ENCODE measurements around the gene AP4M1.

AP4M1 gene, protein sequence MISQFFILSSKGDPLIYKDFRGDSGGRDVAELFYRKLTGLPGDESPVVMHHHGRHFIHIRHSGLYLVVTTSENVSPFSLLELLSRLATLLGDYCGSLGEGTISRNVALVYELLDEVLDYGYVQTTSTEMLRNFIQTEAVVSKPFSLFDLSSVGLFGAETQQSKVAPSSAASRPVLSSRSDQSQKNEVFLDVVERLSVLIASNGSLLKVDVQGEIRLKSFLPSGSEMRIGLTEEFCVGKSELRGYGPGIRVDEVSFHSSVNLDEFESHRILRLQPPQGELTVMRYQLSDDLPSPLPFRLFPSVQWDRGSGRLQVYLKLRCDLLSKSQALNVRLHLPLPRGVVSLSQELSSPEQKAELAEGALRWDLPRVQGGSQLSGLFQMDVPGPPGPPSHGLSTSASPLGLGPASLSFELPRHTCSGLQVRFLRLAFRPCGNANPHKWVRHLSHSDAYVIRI

DNA sequence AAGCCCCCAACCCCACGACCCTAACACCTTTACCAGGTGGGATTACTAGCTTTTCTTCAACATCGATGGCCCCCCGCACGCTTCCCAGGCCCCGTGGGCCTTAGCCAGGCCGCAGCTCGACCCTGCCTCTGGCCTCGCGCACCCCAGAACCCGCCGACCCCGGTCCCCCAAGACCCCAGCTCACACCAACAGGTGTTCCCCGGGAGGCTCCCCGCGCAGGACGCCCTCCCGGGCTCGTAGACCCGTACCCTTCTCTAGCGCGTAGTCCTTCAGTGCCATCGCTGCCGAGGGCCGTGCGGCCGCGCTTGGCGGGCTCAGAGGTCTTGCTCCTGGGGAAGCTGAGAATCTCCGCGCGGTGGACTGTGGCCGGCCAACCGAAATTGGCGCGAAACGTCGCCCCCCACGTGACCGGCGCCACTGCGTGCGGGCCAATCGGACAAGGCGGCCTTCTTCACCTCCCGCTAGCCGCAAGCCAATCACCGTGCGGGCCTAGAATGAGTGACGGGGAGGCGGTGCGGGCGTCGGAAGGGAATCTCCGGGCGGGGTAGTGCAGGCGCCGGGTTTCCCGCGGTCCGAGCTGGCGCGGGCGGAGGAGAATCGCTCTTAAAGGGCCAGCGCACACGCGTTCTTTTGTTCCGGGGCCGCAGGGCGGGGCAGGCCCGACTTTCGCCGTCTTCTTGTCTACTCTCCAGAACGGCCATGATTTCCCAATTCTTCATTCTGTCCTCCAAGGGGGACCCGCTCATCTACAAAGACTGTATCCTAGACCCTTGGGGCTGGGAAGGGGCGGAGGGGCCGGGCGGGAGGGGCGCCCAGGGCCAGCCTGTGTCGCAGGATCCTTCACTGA lies at the start of gene AP4M1, which contains the start of gene MCM7:
Gene AP4M1 (plus strand): TSS at position 628 of the 847 bp plus-strand sequence. CDS start 72 bp downstream, at position 700.
Gene MCM7 (minus strand): TSS at position 382 of the 847 bp plus-strand sequence. CDS start 103 bp downstream, at position 279.
- peak; percentile 99 for DNase-seq

DNA sequence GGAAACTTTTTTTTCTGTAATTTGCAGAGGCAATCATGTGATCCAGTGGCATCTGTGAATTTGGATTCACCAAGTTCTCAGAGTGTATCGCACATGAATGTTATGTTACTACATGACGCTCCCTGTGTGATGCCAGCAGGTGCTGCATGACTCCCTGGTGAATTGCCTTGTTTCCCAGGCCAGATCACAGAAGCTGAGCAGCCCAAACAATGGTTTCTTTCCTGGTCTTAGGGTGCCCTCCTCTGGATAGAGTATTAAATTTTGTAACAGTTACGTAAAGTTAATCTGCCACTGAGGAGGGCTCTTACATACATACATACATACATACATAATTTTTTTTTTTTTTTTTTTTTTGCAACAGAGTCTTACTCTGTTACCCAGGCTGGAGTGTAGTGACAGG lies 48.2 kb upstream of the AP4M1 start:
- DNase-seq: peak; percentile 62 to 69 (median 62)

DNA sequence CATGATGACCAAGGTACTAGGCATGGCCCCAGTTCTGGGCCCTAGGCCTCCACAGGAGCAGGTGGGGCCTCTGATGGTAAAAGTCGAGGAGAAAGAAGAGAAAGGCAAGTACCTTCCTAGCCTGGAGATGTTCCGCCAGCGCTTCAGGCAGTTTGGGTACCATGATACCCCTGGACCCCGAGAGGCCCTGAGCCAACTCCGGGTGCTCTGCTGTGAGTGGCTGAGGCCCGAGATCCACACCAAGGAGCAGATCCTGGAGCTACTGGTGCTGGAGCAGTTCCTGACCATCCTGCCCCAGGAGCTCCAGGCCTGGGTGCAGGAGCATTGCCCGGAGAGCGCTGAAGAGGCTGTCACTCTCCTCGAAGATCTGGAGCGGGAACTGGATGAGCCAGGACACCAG lies 44.4 kb upstream of the AP4M1 start:
- no peak for DNase-seq

- DNase-seq: no peak
Observed at GRCh38 chr7:100059251-100059739, 42.1 kb upstream of the AP4M1 start.

DNA sequence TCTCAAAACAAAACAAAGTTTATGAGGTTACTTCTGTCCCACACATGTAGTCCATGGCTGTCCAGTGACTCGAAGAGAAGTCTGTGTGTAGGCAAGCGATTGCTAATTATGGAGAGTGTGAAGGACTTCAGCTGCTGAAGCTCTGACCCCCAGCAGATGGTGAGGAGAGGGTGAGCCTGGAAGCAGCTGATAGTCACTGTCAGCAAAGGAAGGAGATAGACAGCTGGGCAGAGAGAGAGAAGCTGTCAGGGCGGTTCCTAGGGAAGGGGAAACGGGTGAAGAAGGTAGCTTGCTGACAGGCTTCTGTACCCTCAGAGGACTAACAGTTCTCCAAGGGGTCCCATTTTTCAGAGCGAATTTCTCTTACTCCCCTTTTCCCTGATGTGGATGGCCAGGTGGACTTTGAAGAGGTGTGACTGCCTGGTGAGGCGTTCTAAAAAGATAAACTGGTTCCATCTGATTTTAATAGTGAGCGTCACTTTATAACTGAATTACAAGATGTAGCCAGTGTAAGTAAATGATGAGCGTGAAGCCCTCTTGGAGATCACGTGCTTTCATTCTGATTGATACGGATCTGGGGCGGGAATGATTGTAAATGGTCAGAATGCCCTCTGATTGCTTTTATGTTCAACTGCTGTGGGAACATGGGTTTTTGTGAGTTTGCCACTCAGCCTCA lies 39.8 kb upstream of the AP4M1 start:
- DNase-seq: no peak

DNA sequence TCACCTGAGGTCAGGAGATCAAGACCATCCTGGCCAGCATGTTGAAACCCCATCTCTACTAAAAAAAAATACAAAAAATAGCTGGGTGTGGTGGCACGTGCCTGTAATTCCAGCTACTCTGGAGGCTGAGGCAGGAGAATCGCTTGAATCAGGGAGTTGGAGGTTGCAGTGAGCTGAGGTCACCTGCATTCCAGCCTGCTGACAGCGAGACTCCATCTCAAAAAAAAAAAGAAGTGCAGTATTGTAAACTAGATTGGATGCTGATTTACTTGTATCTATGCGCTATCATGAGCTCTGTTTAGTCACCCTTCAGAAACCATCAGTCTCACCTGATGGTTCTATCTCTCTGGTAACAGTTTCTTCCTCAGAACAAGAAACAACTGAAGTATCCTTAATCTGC lies 38.1 kb upstream of the AP4M1 start:
- no peak for DNase-seq

DNA sequence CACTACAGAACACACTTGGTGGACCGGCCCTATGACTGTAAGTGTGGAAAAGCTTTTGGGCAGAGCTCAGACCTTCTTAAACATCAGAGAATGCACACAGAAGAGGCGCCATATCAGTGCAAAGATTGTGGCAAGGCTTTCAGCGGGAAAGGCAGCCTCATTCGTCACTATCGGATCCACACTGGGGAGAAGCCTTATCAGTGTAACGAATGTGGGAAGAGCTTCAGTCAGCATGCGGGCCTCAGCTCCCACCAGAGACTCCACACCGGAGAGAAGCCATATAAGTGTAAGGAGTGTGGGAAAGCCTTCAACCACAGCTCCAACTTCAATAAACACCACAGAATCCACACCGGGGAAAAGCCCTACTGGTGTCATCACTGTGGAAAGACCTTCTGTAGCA lies 37.3 kb upstream of the AP4M1 start:
- no peak for DNase-seq

- no peak for DNase-seq
Observed at GRCh38 chr7:100065452-100066186, 35.8 kb upstream of the AP4M1 start.

DNA sequence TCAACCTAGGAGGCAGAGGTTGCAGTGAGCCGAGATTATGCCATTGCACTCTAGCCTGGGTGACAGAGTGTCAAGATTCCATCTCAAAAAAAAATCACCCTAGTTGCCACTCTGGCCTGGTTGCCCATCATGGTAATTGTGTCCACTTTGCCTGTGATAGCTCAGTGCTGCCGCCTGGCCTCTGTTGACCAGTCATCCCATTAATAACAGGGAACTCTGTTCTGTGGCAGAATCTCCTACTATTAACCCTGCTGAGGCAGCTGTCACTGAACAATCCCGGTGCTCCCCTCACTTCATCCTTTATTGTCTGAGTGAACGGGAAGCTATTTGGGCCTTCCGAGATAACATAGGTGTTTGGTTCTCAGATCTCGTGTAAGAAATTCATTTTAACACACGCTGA lies 34.5 kb upstream of the AP4M1 start:
- DNase-seq: no peak

DNA sequence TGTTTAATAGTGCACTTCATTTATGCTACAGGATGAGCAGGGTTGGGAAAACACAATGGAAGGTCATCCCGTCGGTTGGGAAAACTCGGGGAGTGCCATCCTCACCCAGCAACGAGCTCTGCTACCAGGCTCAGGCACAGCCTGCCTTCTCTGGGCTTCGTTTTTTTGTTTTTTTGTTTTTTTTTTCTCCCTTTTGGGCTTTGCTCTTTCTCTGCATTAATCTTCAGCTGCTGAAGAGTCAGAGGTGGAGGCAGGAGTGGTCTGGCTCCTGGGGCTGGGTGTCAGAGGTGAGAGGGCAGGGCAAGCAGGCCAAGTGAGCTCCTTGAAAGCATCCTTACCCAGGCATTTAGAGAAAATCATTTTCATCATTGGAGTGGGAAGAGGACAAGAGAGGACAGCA lies 31.5 kb upstream of the AP4M1 start:
- no peak for DNase-seq

- DNase-seq: no peak
Observed at GRCh38 chr7:100071018-100071723, 30.3 kb upstream of the AP4M1 start.

GRCh38 chr7:100072462-100072861 lies 29.0 kb upstream of the AP4M1 start:
- no peak for DNase-seq

DNA sequence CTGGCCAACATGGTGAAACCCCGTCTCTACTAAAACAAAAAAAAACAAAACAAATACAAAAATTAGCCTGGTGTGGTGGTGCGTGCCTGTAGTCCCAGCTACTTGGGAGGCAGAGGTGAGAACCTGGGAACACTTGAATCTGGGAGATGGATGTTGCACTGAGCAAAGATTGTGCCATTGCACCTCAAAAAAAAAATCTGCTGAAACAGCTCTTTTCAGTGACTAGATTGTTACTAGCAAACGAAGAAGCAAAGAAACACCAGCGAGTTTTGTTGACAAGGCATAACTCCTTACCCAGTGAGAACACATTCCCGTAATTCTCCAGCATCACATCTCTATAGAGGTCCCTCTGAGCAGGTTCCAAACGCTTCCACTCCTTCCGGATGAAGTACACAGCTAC lies 26.6 kb upstream of the AP4M1 start:
- no peak for DNase-seq

DNA sequence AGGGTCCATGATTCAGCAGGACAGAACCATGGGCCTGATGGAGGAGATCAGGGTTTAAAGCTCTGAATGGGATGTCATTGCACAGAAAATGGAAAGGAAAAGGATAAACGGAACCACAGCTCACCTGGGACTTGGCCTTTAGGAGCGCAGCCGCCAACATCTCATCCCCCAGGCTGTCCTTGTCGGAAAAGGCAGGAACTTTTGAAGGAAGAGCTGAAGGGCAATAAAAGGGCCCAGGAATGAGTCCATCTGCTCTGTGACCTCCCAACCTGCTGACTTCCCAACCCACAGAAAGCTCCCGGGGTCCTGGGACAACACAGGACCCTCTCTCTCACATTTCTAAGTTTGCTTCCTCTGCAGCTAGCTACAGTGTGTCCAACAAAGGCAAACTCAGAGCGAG lies 26.0 kb upstream of the AP4M1 start:
- DNase-seq: no peak

DNA sequence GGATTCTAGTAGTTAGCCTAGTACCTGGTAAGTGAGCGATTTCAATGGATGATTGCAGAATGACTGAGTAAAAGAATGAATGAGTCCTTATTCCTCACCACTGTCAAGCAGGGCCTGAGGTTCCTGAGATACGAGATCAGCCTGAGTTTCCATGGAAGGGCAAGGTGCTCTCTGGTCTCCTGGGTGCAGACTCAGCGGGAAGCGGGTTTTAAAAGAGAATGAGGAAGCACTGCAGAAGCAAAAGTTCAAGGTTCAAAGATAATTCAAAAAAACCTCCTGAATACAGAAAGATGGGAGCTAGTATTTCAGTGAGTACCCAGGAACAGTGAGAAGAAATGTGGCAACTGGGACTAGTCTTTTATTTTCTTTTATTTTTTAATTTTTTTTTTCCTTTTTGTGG lies 24.2 kb upstream of the AP4M1 start:
- no peak for DNase-seq

GRCh38 chr7:100079024-100079560 lies 22.4 kb upstream of the AP4M1 start:
- DNase-seq: no peak

- DNase-seq: peak in 2 of 3 donors; percentile 16 to 21
Observed at GRCh38 chr7:100080907-100081534, 20.4 kb upstream of the AP4M1 start.

DNA sequence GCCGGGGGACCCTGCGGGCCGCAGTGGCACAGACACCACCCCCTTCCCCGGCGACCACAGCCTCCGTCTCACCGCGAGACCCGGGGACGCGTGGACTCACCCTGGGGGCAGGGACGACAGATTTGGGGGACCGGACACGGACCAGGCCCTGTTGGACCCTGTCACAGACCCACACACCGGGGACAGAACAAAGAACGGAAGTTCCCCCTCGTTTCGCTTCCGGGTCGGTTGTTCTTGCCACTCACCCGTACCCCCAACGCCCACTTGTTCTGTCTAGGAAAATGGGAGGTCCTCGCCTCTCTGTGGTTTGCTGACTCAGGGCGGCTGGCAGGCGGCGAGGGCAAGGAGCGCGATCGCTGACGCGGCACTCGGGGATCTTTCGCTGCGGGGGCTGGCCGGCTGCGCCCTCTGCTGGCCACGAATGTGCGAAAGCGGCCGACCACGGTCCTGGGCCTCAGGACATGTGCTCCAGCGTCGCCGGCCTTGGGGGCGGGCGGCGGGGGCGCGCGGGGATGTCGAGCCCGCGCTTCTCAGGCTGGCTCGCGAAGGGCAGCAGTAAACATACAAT lies 19.8 kb upstream of the AP4M1 start, which contains the start of gene ZNF3:
Gene ZNF3 (minus strand): TSS at position 189 of the 568 bp plus-strand sequence. CDS start 4,366 bp downstream, outside the sequence.
- peak; percentile 99 to 100 (median 99) for DNase-seq

- no peak for DNase-seq
Observed at GRCh38 chr7:100082978-100083377, 18.5 kb upstream of the AP4M1 start.

DNA sequence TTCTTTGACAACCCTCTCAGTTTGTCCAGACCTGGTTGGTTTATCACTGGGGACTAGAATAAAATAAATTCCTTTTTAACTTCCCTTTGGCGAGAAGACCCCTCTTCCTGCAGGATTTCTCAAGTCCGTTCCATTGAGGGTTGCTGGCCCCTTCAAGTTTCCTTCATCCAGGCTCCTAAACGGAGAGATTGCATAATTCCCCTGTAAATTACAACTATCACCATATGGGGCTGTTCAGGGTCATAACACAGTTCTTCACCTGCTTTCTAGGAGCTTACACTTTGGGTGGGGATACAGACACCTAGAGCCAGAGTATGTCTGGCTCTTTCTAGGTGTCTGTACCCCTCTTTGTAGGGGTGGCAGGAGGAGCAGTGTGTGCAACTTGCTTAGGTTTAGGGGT lies 15.9 kb upstream of the AP4M1 start:
- no peak for DNase-seq

Data from suppressor macrophage treated with lipopolysaccharide for 1 hour (primary cell).